GM23338 (cell line): Measurements from ENCODE around the gene LYPLAL1. TPM values are rescaled to one million over a fixed set of nuclear protein-coding genes. Genes with fewer than 3 reads are reported as not detected.

Source experiments
- ATAC-seq: fragments of 200-7000 bp; cut with Tn5 transposase; 3 replicates; pipeline ENCODE4 v1.9.1; 2020
- DNase-seq: peaks from one replicate; pipeline ENCODE4 v3.0.0-alpha.2; 2015; ENCODE audit warnings: low spot score
- H2AFZ ChIP-seq: fragments of 200-600 bp; sonication (generic); 2 replicates; pipeline ENCODE4 v1.8.0; 2016; ENCODE audit warnings: antibody characterized with exemption, mild to moderate bottlenecking, moderate library complexity
- H3F3A ChIP-seq: fragments of 200-600 bp; sonication (generic); replicated peaks from 2 replicates; pipeline ENCODE4 v1.8.0; 2017; ENCODE audit warnings: antibody characterized with exemption, mixed run types, low read depth
- H3K27ac ChIP-seq: fragments of 200-600 bp; sonication (generic); 2 replicates; pipeline ENCODE4 v1.6.1; 2016; ENCODE audit warnings: low read depth
- H3K27me3 ChIP-seq: fragments of 200-600 bp; sonication (generic); 2 replicates; pipeline ENCODE4 v1.8.0; 2016; ENCODE audit warnings: mild to moderate bottlenecking, mixed run types, moderate library complexity; ENCODE audit not compliant: insufficient read depth
- H3K36me3 ChIP-seq: fragments of 200-600 bp; sonication (generic); 2 replicates; pipeline ENCODE4 v1.8.0; 2016; ENCODE audit warnings: mild to moderate bottlenecking; ENCODE audit not compliant: insufficient read depth
- H3K4me1 ChIP-seq: fragments of 200-600 bp; sonication (generic); 2 replicates; pipeline ENCODE4 v1.8.0; 2016; ENCODE audit warnings: mild to moderate bottlenecking, moderate library complexity; ENCODE audit not compliant: insufficient read depth
- H3K4me2 ChIP-seq: fragments of 200-600 bp; sonication (generic); 2 replicates; pipeline ENCODE4 v1.7.1; 2017; ENCODE audit warnings: mixed run types
- H3K4me3 ChIP-seq: fragments of 200-600 bp; sonication (generic); 2 replicates; pipeline ENCODE4 v1.6.1; 2016; ENCODE audit warnings: mixed run types
- H3K79me2 ChIP-seq: fragments of 200-600 bp; sonication (generic); replicated peaks from 2 replicates; pipeline ENCODE4 v1.8.0; 2017; ENCODE audit warnings: mild to moderate bottlenecking; ENCODE audit not compliant: insufficient read depth
- H3K9me2 ChIP-seq: fragments of 200-600 bp; sonication (generic); 2 replicates; pipeline ENCODE4 v1.8.0; 2017; ENCODE audit not compliant: insufficient read depth
- H4K20me1 ChIP-seq: fragments of 200-600 bp; sonication (generic); replicated peaks from 2 replicates; pipeline ENCODE4 v1.8.0; 2017; ENCODE audit warnings: mild to moderate bottlenecking; ENCODE audit not compliant: insufficient read depth
- H3K27ac Mint-ChIP-seq: 2 replicates; pipeline ENCODE4 v1.8.0; 2020; ENCODE audit warnings: inconsistent platforms, mild to moderate bottlenecking, moderate library complexity, mixed read lengths
- H3K27me3 Mint-ChIP-seq: 3 replicates; pipeline ENCODE4 v1.8.0; 2022; ENCODE audit warnings: low read depth, mild to moderate bottlenecking, moderate library complexity, mixed read lengths, inconsistent platforms; ENCODE audit not compliant: insufficient read depth, poor library complexity
- H3K36me3 Mint-ChIP-seq: 3 replicates; pipeline ENCODE4 v1.8.0; 2021; ENCODE audit warnings: low read depth, mild to moderate bottlenecking, inconsistent platforms, moderate library complexity, mixed read lengths
- H3K4me1 Mint-ChIP-seq: 3 replicates; pipeline ENCODE4 v1.8.0; 2020; ENCODE audit warnings: mild to moderate bottlenecking, inconsistent platforms, mixed read lengths
- H3K4me3 Mint-ChIP-seq: 3 replicates; pipeline ENCODE4 v1.8.0; 2021; ENCODE audit warnings: moderate library complexity, mild to moderate bottlenecking, inconsistent platforms, mixed read lengths
- H3K9me3 Mint-ChIP-seq: 3 replicates; pipeline ENCODE4 v1.8.0; 2020; ENCODE audit warnings: moderate library complexity, mild to moderate bottlenecking, inconsistent platforms, mixed read lengths
- CREB1 ChIP-seq: fragments of 250-450 bp; sonication (Bioruptor Pico); IDR thresholded peaks from 2 replicates; pipeline ENCODE4 v1.5.0; 2020; ENCODE audit warnings: low read depth, mild to moderate bottlenecking, moderate library complexity
- ETS1 ChIP-seq: IDR thresholded peaks from 2 replicates; pipeline ENCODE4 v1.6.1; 2016; ENCODE audit warnings: antibody characterized with exemption
- EZH2 ChIP-seq: fragments of 200-600 bp; sonication (generic); IDR thresholded peaks from one replicate; pipeline ENCODE4 v1.8.0; 2017; ENCODE audit warnings: antibody characterized with exemption, mild to moderate bottlenecking, low read depth; ENCODE audit not compliant: unreplicated experiment
- EZH2phosphoT487 ChIP-seq: fragments of 200-600 bp; sonication (generic); IDR thresholded peaks from one replicate; pipeline ENCODE4 v1.8.1; 2018; ENCODE audit warnings: antibody characterized with exemption; ENCODE audit not compliant: unreplicated experiment
- JUNB ChIP-seq: IDR thresholded peaks from one replicate; pipeline ENCODE4 v1.6.1; 2016; ENCODE audit warnings: antibody characterized with exemption; ENCODE audit not compliant: unreplicated experiment
- NANOG ChIP-seq: IDR thresholded peaks from 2 replicates; pipeline ENCODE4 v1.6.1; 2016; ENCODE audit warnings: antibody characterized with exemption, borderline replicate concordance
- POLR2AphosphoS5 ChIP-seq: IDR thresholded peaks from 2 replicates; pipeline ENCODE4 v1.6.1; 2016; ENCODE audit warnings: antibody characterized with exemption, low read depth
- STAT1 ChIP-seq: IDR thresholded peaks from one replicate; pipeline ENCODE4 v1.6.1; 2016; ENCODE audit warnings: antibody characterized with exemption; ENCODE audit not compliant: unreplicated experiment
- ZNF114 ChIP-seq: fragments of 250-450 bp; sonication (Bioruptor Pico); IDR thresholded peaks from 2 replicates; pipeline ENCODE4 v1.5.0; 2020; ENCODE audit warnings: mild to moderate bottlenecking, moderate library complexity
- ZNF331 ChIP-seq: fragments of 250-450 bp; sonication (Bioruptor Pico); IDR thresholded peaks from 2 replicates; pipeline ENCODE4 v1.5.0; 2020; ENCODE audit warnings: low read depth, mild to moderate bottlenecking, moderate library complexity
- polyA plus RNA-seq: library from polyadenylated mRNA; unstranded; fragments of >200 nt; fragmentation: Nextera tagmentation; extraction: Ambion mirVana; gene quantifications from 2 replicates; pipeline ENCODE4 v1.2.1, GENCODE V29; 2016
- total RNA-seq: library from RNA; depleted of rRNA; stranded (reverse); fragments of >200 nt; shearing (Covaris generic); gene quantifications from 2 replicates; pipeline ENCODE4 v1.2.3, GENCODE V29; 2014
- TF ChIP-seq, protein P1 (sequence below), 2 experiments: fragments of 200-600 bp in 1 of 2; sonication (generic) in 1 of 2; conservative IDR thresholded peaks; 2 replicates each; pipeline versions ENCODE4 v1.5.1 to v1.6.1; 2016 to 2017; ENCODE audit warnings: antibody characterized with exemption in 2 of 2, low read depth in 2 of 2, mild to moderate bottlenecking in 2 of 2, moderate library complexity in 1 of 2
- TF ChIP-seq, protein P2 (sequence below): fragments of 250-450 bp; sonication (Bioruptor Pico); IDR thresholded peaks from 2 replicates; pipeline ENCODE4 v1.5.0; 2020; ENCODE audit warnings: mild to moderate bottlenecking, moderate library complexity

LYPLAL1 gene
- total and polyA plus RNA-seq, 2 experiments from 2014 or later, result 9.9 to 60.2 TPM

- Mint-ChIP-seq H3K9me3 (no peaks in the 10 kb centered on the region), H3K27ac (no peak overlapping the region), H3K36me3 (no peaks in the 10 kb centered on the region), H3K27me3 (no peaks in the 10 kb centered on the region), H3K4me1 (no peaks in the 10 kb centered on the region; the same call in 2 of the 3 replicates), H3K4me3 (no peak overlapping the region)
- DNase-seq (no peak), ATAC-seq (no peak)
- no peaks in the 10 kb centered on the region for H3K27me3 ChIP-seq
- no peaks in the 10 kb centered on the region for H3F3A ChIP-seq
- no peaks in the 10 kb centered on the region for H3K79me2 ChIP-seq
- no peak overlapping the region for H2AFZ ChIP-seq
- H3K36me3 ChIP-seq, result no peaks in the 10 kb centered on the region
- no peak overlapping the region for H3K27ac ChIP-seq
- H3K4me2 ChIP-seq, result no peak overlapping the region
- H3K4me3 ChIP-seq, result no peak overlapping the region
- no peak for TF ChIP-seq JUNB
- TF ChIP-seq STAT1, result no peak
- TF ChIP-seq ZNF331 (CRISPR knock-in tag), result no peak
- no peak for TF ChIP-seq POLR2AphosphoS5
- TF ChIP-seq EZH2, result no peak
- TF ChIP-seq EZH2phosphoT487, result no peak
- no peaks in the 10 kb centered on the region for H3K4me1 ChIP-seq
- no peaks in the 10 kb centered on the region; the same call in 1 of the 2 replicates for H3K9me2 ChIP-seq
- no peaks in the 10 kb centered on the region for H4K20me1 ChIP-seq
These were observed 20.9 kb upstream of the LYPLAL1 start for GRCh38 chr1:219152751-219153150.

- no peak overlapping the region for H3K4me3 ChIP-seq
- H3K9me3 Mint-ChIP-seq, result no peaks in the 10 kb centered on the region
- H3K36me3 ChIP-seq, result no peaks in the 10 kb centered on the region
- H3K27ac ChIP-seq, result no peak overlapping the region
- ATAC-seq (no peak), DNase-seq (no peak)
- H3F3A ChIP-seq, result no peaks in the 10 kb centered on the region
- H3K4me3 Mint-ChIP-seq, result no peak overlapping the region
- no peaks in the 10 kb centered on the region for H4K20me1 ChIP-seq
- H3K27ac Mint-ChIP-seq, result no peak overlapping the region
- no peaks in the 10 kb centered on the region; the same call in 1 of the 2 replicates for H3K9me2 ChIP-seq
- no peak overlapping the region for H3K4me2 ChIP-seq
- no peaks in the 10 kb centered on the region for H3K4me1 ChIP-seq
- H3K36me3 Mint-ChIP-seq, result no peaks in the 10 kb centered on the region
- no peaks in the 10 kb centered on the region; the same call in 2 of the 3 replicates for H3K4me1 Mint-ChIP-seq
- H2AFZ ChIP-seq, result no peak overlapping the region
- no peaks in the 10 kb centered on the region for H3K79me2 ChIP-seq
- no peaks in the 10 kb centered on the region for H3K27me3 Mint-ChIP-seq
- no peaks in the 10 kb centered on the region for H3K27me3 ChIP-seq
- TF ChIP-seq ETS1, result no peak
- TF ChIP-seq POLR2AphosphoS5, result no peak
- TF ChIP-seq EZH2, result no peak
- TF ChIP-seq, protein P1, sequence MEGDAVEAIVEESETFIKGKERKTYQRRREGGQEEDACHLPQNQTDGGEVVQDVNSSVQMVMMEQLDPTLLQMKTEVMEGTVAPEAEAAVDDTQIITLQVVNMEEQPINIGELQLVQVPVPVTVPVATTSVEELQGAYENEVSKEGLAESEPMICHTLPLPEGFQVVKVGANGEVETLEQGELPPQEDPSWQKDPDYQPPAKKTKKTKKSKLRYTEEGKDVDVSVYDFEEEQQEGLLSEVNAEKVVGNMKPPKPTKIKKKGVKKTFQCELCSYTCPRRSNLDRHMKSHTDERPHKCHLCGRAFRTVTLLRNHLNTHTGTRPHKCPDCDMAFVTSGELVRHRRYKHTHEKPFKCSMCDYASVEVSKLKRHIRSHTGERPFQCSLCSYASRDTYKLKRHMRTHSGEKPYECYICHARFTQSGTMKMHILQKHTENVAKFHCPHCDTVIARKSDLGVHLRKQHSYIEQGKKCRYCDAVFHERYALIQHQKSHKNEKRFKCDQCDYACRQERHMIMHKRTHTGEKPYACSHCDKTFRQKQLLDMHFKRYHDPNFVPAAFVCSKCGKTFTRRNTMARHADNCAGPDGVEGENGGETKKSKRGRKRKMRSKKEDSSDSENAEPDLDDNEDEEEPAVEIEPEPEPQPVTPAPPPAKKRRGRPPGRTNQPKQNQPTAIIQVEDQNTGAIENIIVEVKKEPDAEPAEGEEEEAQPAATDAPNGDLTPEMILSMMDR (conservative IDR thresholded peaks at IDR 0.05; ENCODE audit: low read depth in 2 of 2), result no peak
- no peak for TF ChIP-seq ZNF114 (CRISPR knock-in tag)
- TF ChIP-seq, protein P2, sequence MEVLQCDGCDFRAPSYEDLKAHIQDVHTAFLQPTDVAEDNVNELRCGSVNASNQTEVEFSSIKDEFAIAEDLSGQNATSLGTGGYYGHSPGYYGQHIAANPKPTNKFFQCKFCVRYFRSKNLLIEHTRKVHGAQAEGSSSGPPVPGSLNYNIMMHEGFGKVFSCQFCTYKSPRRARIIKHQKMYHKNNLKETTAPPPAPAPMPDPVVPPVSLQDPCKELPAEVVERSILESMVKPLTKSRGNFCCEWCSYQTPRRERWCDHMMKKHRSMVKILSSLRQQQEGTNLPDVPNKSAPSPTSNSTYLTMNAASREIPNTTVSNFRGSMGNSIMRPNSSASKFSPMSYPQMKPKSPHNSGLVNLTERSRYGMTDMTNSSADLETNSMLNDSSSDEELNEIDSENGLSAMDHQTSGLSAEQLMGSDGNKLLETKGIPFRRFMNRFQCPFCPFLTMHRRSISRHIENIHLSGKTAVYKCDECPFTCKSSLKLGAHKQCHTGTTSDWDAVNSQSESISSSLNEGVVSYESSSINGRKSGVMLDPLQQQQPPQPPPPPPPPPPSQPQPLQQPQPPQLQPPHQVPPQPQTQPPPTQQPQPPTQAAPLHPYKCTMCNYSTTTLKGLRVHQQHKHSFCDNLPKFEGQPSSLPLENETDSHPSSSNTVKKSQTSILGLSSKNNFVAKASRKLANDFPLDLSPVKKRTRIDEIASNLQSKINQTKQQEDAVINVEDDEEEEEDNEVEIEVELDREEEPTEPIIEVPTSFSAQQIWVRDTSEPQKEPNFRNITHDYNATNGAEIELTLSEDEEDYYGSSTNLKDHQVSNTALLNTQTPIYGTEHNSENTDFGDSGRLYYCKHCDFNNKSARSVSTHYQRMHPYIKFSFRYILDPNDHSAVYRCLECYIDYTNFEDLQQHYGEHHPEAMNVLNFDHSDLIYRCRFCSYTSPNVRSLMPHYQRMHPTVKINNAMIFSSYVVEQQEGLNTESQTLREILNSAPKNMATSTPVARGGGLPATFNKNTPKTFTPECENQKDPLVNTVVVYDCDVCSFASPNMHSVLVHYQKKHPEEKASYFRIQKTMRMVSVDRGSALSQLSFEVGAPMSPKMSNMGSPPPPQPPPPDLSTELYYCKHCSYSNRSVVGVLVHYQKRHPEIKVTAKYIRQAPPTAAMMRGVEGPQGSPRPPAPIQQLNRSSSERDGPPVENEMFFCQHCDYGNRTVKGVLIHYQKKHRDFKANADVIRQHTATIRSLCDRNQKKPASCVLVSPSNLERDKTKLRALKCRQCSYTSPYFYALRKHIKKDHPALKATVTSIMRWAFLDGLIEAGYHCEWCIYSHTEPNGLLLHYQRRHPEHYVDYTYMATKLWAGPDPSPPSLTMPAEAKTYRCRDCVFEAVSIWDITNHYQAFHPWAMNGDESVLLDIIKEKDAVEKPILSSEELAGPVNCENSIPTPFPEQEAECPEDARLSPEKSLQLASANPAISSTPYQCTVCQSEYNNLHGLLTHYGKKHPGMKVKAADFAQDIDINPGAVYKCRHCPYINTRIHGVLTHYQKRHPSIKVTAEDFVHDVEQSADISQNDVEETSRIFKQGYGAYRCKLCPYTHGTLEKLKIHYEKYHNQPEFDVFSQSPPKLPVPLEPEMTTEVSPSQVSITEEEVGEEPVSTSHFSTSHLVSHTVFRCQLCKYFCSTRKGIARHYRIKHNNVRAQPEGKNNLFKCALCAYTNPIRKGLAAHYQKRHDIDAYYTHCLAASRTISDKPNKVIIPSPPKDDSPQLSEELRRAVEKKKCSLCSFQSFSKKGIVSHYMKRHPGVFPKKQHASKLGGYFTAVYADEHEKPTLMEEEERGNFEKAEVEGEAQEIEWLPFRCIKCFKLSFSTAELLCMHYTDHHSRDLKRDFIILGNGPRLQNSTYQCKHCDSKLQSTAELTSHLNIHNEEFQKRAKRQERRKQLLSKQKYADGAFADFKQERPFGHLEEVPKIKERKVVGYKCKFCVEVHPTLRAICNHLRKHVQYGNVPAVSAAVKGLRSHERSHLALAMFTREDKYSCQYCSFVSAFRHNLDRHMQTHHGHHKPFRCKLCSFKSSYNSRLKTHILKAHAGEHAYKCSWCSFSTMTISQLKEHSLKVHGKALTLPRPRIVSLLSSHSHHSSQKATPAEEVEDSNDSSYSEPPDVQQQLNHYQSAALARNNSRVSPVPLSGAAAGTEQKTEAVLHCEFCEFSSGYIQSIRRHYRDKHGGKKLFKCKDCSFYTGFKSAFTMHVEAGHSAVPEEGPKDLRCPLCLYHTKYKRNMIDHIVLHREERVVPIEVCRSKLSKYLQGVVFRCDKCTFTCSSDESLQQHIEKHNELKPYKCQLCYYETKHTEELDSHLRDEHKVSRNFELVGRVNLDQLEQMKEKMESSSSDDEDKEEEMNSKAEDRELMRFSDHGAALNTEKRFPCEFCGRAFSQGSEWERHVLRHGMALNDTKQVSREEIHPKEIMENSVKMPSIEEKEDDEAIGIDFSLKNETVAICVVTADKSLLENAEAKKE (CRISPR knock-in tag), result no peak
- no peak for TF ChIP-seq STAT1
- no peak for TF ChIP-seq CREB1
- no peak for TF ChIP-seq JUNB
- TF ChIP-seq NANOG, result no peak
These were observed 20.0 kb upstream of the LYPLAL1 start for GRCh38 chr1:219153723-219154122.
